HuH-7.5 (cell line): ENCODE data around the gene SIX4.
"Not testable (repeated sequence)": the region's sequence is repeated elsewhere in the genome, so short reads cannot be mapped to it uniquely, and the experiment has no call there.

Experiments used
- DNase-seq: peaks from one replicate; pipeline ENCODE4 v3.0.0; 2011; ENCODE audit warnings: low spot score

SIX4 gene

GRCh38 chr14:60723907-60724618 is at the start of gene SIX4:
Gene SIX4 (minus strand): TSS chr14:60724351. CDS start chr14:60724074, 277 bp downstream.
- peak; percentile 80 for DNase-seq

- DNase-seq, result no peak
Measured at GRCh38 chr14:60773558-60773957, 49.4 kb upstream of the SIX4 start.

- DNase-seq, result no peak
Measured at GRCh38 chr14:60771117-60771516, 47.0 kb upstream of the SIX4 start.

- DNase-seq, result no peak
Measured at GRCh38 chr14:60768602-60769001, 44.5 kb upstream of the SIX4 start.

- peak; percentile 11 for DNase-seq
Measured at GRCh38 chr14:60760644-60761364, 36.7 kb upstream of the SIX4 start.

GRCh38 chr14:60760209-60760608 is 36.1 kb upstream of the SIX4 start:
- no peak for DNase-seq

- DNase-seq, result no peak
Measured at GRCh38 chr14:60758885-60759284, 34.7 kb upstream of the SIX4 start.

GRCh38 chr14:60757567-60758002 is 33.4 kb upstream of the SIX4 start:
- no peak for DNase-seq

- no peak for DNase-seq
Measured at GRCh38 chr14:60756847-60757246, 32.7 kb upstream of the SIX4 start.

- DNase-seq, result no peak
Measured at GRCh38 chr14:60753264-60754119, 29.3 kb upstream of the SIX4 start.

GRCh38 chr14:60744566-60744965 is 20.4 kb upstream of the SIX4 start:
- DNase-seq, result no peak

- no peak for DNase-seq
Measured at GRCh38 chr14:60738843-60739508, 14.8 kb upstream of the SIX4 start.

GRCh38 chr14:60736494-60736893 is 12.3 kb upstream of the SIX4 start:
- DNase-seq, result no peak

- no peak for DNase-seq
Measured at GRCh38 chr14:60735416-60735815, 11.3 kb upstream of the SIX4 start.

- DNase-seq, result peak; percentile 37
Measured at GRCh38 chr14:60734465-60735242, 10.5 kb upstream of the SIX4 start, which contains the start of gene MNAT1. Gene MNAT1 (plus strand): TSS chr14:60734761. CDS start chr14:60734863, 102 bp downstream.

GRCh38 chr14:60732840-60733483 is 8.8 kb upstream of the SIX4 start:
- DNase-seq, result no peak

GRCh38 chr14:60731291-60731690 is 7.1 kb upstream of the SIX4 start:
- not testable (repeated sequence) for DNase-seq

GRCh38 chr14:60723116-60723906 is 840 bp downstream of the SIX4 start:
- peak; percentile 51 for DNase-seq

- DNase-seq, result peak; percentile 79
Measured at GRCh38 chr14:60722357-60723115, 1.6 kb downstream of the SIX4 start.
